Lower lobe of right lung (tissue), 2 donors: ENCODE data around the gene SLC38A9. TPM values are rescaled to one million over a fixed set of nuclear protein-coding genes. Genes with fewer than 3 reads are reported as not detected.
"Not testable (repeated sequence)": the region's sequence is repeated elsewhere in the genome, so short reads cannot be mapped to it uniquely, and the experiment has no call there.

Source experiments
- ATAC-seq, 2 donors: fragments of 200-7000 bp; cut with Tn5 transposase; one replicate each; pipeline ENCODE4 v1.9.1; 2020 to 2022; ENCODE audit warnings: mild to moderate bottlenecking in 2 of 2, moderate library complexity in 2 of 2
- DNase-seq: peaks from one replicate; pipeline ENCODE4 v3.0.0-alpha.2; 2020
- H3K27ac ChIP-seq: fragments of 200-600 bp; one replicate; pipeline ENCODE4 v1.8.0; 2022
- H3K27me3 ChIP-seq: fragments of 200-600 bp; one replicate; pipeline ENCODE4 v1.8.0; 2022; ENCODE audit warnings: low read depth
- H3K36me3 ChIP-seq: fragments of 200-600 bp; one replicate; pipeline ENCODE4 v1.8.0; 2022; ENCODE audit warnings: mild to moderate bottlenecking
- H3K4me1 ChIP-seq: fragments of 200-600 bp; one replicate; pipeline ENCODE4 v1.8.0; 2022
- H3K4me3 ChIP-seq: fragments of 200-600 bp; one replicate; pipeline ENCODE4 v1.8.0; 2022; ENCODE audit warnings: mild to moderate bottlenecking
- H3K9me3 ChIP-seq: fragments of 200-600 bp; one replicate; pipeline ENCODE4 v1.8.0; 2022
- intact Hi-C: fragments of 100-400 bp; cut with DNase I; formaldehyde crosslinking; loops from one replicate; pipeline ENCODE4 v1.11.0; 2022
- total RNA-seq: library from RNA; stranded (reverse); fragmentation: NEBNext Ultra II Directional; extraction: Animal tissue kit (Norgen Biotek cat#: 25700); gene quantifications from one replicate; pipeline ENCODE4 v1.2.1, GENCODE V29; 2021
- TF ChIP-seq, protein P1 (sequence below): fragments of 200-600 bp; IDR thresholded peaks from one replicate; pipeline ENCODE4 v1.8.0; 2022; ENCODE audit warnings: antibody characterized with exemption, mild to moderate bottlenecking
- donor health status: DM: no; HTN: yes; CAD: no; lungs with severe emphysema.

The SLC38A9 gene
- total RNA-seq, 1 donor from 2014 or later = 23.8 TPM

- no peak for ATAC-seq
- intact Hi-C loops = no loop called here
These were observed 5.9 kb downstream of the SLC38A9 start for GRCh38 chr5:55706230-55706629.

GRCh38 chr5:55702598-55703345, 9.4 kb downstream of the SLC38A9 start:
- no peak overlapping the region for H3K27ac ChIP-seq
- intact Hi-C loops = no loop called here
- H3K4me1 ChIP-seq = no peaks in the 10 kb centered on the region
- H3K36me3 ChIP-seq = peaks cover 1% of the 10 kb centered on the region
- DNase-seq (no peak), ATAC-seq (no peak)
- no peaks in the 10 kb centered on the region for H3K27me3 ChIP-seq
- TF ChIP-seq, protein P1, sequence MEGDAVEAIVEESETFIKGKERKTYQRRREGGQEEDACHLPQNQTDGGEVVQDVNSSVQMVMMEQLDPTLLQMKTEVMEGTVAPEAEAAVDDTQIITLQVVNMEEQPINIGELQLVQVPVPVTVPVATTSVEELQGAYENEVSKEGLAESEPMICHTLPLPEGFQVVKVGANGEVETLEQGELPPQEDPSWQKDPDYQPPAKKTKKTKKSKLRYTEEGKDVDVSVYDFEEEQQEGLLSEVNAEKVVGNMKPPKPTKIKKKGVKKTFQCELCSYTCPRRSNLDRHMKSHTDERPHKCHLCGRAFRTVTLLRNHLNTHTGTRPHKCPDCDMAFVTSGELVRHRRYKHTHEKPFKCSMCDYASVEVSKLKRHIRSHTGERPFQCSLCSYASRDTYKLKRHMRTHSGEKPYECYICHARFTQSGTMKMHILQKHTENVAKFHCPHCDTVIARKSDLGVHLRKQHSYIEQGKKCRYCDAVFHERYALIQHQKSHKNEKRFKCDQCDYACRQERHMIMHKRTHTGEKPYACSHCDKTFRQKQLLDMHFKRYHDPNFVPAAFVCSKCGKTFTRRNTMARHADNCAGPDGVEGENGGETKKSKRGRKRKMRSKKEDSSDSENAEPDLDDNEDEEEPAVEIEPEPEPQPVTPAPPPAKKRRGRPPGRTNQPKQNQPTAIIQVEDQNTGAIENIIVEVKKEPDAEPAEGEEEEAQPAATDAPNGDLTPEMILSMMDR = no peak
- no peaks in the 10 kb centered on the region for H3K9me3 ChIP-seq
- H3K4me3 ChIP-seq = no peak overlapping the region

More at GRCh38 chr5:55706230-55706629, 5.9 kb downstream of the SLC38A9 start:
- TF ChIP-seq, protein P1 = no peak
- Histone ChIP-seq H3K36me3 (peaks cover 9% of the 10 kb centered on the region), H3K4me1 (peaks cover 12% of the 10 kb centered on the region), H3K9me3 (no peaks in the 10 kb centered on the region), H3K27ac (no peak overlapping the region), H3K27me3 (no peaks in the 10 kb centered on the region), H3K4me3 (no peak overlapping the region)
- no peak for DNase-seq

GRCh38 chr5:55701462-55702103, 10.5 kb downstream of the SLC38A9 start:
- no peak overlapping the region for H3K27ac ChIP-seq
- no peak for ATAC-seq

GRCh38 chr5:55700745-55701144, 11.4 kb downstream of the SLC38A9 start:
- Histone ChIP-seq H3K27ac (no peak overlapping the region), H3K4me3 (no peak overlapping the region), H3K36me3 (peaks cover 7% of the 10 kb centered on the region), H3K9me3 (no peaks in the 10 kb centered on the region), H3K4me1 (no peaks in the 10 kb centered on the region), H3K27me3 (no peaks in the 10 kb centered on the region)
- intact Hi-C loops = no loop called here
- DNase-seq (no peak), ATAC-seq (no peak)
- TF ChIP-seq, protein P1 = no peak

More at GRCh38 chr5:55701462-55702103, 10.5 kb downstream of the SLC38A9 start:
- Histone ChIP-seq H3K36me3 (peaks cover 7% of the 10 kb centered on the region), H3K4me3 (no peak overlapping the region), H3K27me3 (no peaks in the 10 kb centered on the region), H3K9me3 (no peaks in the 10 kb centered on the region), H3K4me1 (no peaks in the 10 kb centered on the region)
- TF ChIP-seq, protein P1 = no peak
- intact Hi-C loops = no loop called here
- no peak for DNase-seq

DNA sequence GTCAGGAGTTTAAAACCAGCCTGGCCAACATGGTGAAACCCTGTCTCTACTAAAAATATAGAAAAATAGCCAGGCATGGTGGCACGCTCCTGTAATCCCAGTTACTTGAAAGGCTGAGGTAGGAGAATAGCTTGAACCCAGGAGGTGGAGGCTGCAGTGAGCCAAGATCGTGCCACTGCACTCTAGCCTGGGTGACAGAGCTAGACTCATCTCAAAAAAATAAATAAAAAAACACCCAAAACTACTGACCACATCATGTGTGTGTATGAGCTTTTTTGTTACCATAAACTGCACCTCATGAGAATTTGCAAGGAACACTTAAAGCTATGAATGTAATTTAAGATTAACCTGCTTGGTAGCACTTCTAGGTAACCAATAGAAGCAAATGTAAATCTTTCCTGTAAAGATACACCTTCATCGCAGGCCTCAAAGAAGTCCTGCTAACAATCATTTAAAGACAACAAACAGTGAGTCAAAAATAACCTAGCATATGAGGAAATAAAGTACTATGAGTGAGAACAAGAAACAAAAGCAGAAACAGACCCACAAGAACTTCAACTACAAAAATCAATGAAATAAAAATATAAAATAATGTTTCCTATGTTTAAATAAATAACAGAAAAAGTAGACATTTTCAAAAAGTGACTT, 13.0 kb downstream of the SLC38A9 start:
- no peaks in the 10 kb centered on the region for H3K9me3 ChIP-seq
- H3K27me3 ChIP-seq = no peaks in the 10 kb centered on the region
- H3K4me1 ChIP-seq = no peaks in the 10 kb centered on the region
- TF ChIP-seq, protein P1 = no peak
- H3K36me3 ChIP-seq = peaks cover 7% of the 10 kb centered on the region
- no peak overlapping the region for H3K4me3 ChIP-seq
- ATAC-seq (no peak), DNase-seq (no peak)
- H3K27ac ChIP-seq = no peak overlapping the region
- intact Hi-C loops = no loop called here

DNA sequence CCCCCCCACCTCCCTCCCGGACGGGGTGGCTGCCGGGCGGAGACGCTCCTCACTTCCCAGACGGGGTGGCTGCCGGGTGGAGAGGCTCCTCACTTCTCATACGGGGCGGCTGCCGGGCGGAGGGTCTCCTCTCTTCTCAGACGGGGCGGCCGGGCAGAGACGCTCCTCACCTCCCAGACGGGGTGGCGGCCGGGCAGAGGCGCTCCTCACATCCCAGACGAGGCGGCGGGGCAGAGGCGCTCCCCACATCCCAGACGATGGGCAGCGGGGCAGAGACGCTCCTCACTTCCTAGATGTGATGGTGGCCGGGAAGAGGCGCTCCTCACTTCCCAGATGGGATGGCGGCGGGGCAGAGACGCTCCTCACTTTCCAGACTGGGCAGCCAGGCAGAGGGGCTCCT, 15.4 kb downstream of the SLC38A9 start:
- H3K4me1 ChIP-seq, ATAC-seq, H3K27me3 ChIP-seq, H3K27ac ChIP-seq, H3K36me3 ChIP-seq, DNase-seq, intact Hi-C loops, H3K9me3 ChIP-seq, H3K4me3 ChIP-seq: not testable (repeated sequence)
